ENCODE results near the gene TSPAN2.

GRCh38 chr1:115113766-115114165, 24.5 kb upstream of the TSPAN2 start:
- TF ChIP-seq CTCF (conservative IDR thresholded peaks at IDR 0.05; ENCODE audit: low read length) (no peak), EZH2phosphoT487 (IDR thresholded peaks at IDR 0.05; ENCODE audit: borderline replicate concordance, low read depth, low read length) (no peak)

All from OCI-LY7 (cell line).